ENCODE data around the gene KRT37. TPM values are rescaled to one million over a fixed set of nuclear protein-coding genes. Genes with fewer than 3 reads are reported as not detected.

KRT37 gene
- not detected for total RNA-seq

GRCh38 chr17:41424111-41424635 is at the start of gene KRT37:
KRT37 (minus strand) TSS chr17:41424585; CDS start chr17:41424523, 62 bp downstream.
- ATAC-seq (ENCODE audit: low FRiP score) (no peak), DNase-seq (ENCODE audit: low spot score) (no peak)
- TF ChIP-seq, protein P1, sequence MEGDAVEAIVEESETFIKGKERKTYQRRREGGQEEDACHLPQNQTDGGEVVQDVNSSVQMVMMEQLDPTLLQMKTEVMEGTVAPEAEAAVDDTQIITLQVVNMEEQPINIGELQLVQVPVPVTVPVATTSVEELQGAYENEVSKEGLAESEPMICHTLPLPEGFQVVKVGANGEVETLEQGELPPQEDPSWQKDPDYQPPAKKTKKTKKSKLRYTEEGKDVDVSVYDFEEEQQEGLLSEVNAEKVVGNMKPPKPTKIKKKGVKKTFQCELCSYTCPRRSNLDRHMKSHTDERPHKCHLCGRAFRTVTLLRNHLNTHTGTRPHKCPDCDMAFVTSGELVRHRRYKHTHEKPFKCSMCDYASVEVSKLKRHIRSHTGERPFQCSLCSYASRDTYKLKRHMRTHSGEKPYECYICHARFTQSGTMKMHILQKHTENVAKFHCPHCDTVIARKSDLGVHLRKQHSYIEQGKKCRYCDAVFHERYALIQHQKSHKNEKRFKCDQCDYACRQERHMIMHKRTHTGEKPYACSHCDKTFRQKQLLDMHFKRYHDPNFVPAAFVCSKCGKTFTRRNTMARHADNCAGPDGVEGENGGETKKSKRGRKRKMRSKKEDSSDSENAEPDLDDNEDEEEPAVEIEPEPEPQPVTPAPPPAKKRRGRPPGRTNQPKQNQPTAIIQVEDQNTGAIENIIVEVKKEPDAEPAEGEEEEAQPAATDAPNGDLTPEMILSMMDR (IDR thresholded peaks at IDR 0.05): no peak

- DNase-seq (ENCODE audit: low spot score) (no peak), ATAC-seq (ENCODE audit: low FRiP score) (no peak)
- TF ChIP-seq, protein P1 (IDR thresholded peaks at IDR 0.05): no peak
Measured at GRCh38 chr17:41468346-41468745, 44.0 kb upstream of the KRT37 start.

DNA sequence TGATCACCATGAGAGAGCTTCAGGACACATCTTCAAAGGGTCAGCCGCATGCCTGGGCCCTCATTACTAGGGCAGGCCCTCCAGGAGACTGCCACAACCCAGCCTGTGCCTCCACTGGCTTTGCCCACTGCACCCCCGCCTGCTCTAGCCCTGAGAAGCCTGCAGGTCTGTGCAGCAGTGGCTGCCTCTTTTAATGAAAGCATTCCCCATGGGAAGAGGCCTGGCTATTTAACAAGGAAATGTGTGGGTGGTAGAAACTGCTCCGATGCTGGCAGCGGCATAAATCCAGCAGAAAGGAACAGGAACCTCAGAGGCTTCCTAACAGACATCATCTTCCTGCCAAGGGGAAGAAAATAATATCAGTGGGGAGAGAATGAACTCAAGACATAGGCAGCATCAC is 43.2 kb upstream of the KRT37 start:
- DNase-seq (ENCODE audit: low spot score) (no peak), ATAC-seq (ENCODE audit: low FRiP score) (no peak)
- TF ChIP-seq, protein P1 (IDR thresholded peaks at IDR 0.05): no peak

DNA sequence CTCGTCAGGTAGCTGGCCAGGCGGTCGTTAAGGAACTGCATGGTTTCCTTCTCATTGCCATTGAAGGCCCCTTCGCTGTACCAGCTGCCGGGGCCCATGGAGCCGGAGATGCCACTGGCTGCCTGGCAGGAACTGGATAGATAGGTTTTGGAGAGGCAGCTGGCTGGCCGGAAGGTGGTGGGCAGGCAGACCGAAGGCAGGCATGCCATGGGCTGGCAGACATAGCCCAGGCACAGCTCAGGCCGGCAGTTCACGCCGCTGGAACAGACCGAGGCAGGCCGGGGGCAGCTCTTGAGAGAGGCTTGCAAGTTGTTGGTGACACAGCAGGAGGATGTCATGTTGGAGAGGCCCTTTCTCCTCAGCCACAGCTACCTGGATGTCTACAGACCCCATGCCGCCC is 42.6 kb upstream of the KRT37 start, which contains the start of gene KRT32:
TSS of gene KRT32 (minus strand) at position 399 of the 400 bp plus-strand sequence. CDS start at position 338, 61 bp downstream.
- TF ChIP-seq, protein P1 (IDR thresholded peaks at IDR 0.05): no peak
- DNase-seq (ENCODE audit: low spot score) (no peak), ATAC-seq (ENCODE audit: low FRiP score) (no peak)

- DNase-seq (ENCODE audit: low spot score) (peak; percentile 38), ATAC-seq (ENCODE audit: low FRiP score) (peak; percentile 85)
- TF ChIP-seq, protein P1 (IDR thresholded peaks at IDR 0.05): no peak
Measured at GRCh38 chr17:41464682-41465081, 40.3 kb upstream of the KRT37 start.

DNA sequence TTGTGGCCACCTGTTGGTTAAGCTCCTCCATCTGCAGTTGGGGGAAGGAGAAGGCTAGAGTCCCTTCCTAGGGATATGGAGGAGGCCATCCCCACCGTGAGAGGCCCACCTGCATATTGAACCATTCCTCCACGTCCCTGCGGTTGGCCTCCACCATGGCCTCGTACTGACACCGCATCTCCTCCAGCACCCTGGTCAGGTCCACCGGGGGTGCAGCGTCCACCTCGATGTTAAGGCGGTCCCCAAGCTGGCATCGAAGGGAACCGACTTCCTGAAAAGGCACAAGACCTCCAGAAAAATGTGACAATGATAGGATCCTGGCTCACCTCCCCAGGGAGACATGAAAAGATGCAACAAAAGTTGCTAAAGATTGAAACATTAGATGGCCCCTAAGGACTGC is 39.8 kb upstream of the KRT37 start:
- ATAC-seq (ENCODE audit: low FRiP score) (no peak), DNase-seq (ENCODE audit: low spot score) (no peak)
- TF ChIP-seq, protein P1 (IDR thresholded peaks at IDR 0.05): no peak

- TF ChIP-seq, protein P1 (IDR thresholded peaks at IDR 0.05): no peak
- DNase-seq (ENCODE audit: low spot score) (no peak), ATAC-seq (ENCODE audit: low FRiP score) (no peak)
Measured at GRCh38 chr17:41463746-41464145, 39.4 kb upstream of the KRT37 start.
